GM12878 (cell line): Measurements from ENCODE around the gene ASF1B.

Experiments used
- HCFC1 ChIP-seq: fragments of 150-350 bp; IDR thresholded peaks from 2 replicates; pipeline ENCODE4 v1.6.1; 2014; ENCODE audit warnings: low read length
- RAD21 ChIP-seq: IDR thresholded peaks from 2 replicates; pipeline ENCODE4 v1.6.1; 2011; ENCODE audit warnings: mild to moderate bottlenecking, low read depth, low read length, moderate library complexity; ENCODE audit not compliant: insufficient read depth

- TF ChIP-seq HCFC1 (no peak), RAD21 (no peak)
Measured at GRCh38 chr19:14116918-14117578, 19.3 kb downstream of the ASF1B start.
